ENCODE data around the gene RASGEF1C.

GRCh38 chr5:180141068-180141660 lies 67.8 kb downstream of the RASGEF1C start:
- TF ChIP-seq CTCF (IDR thresholded peaks at IDR 0.05), result no peak
- no peak for TF ChIP-seq POLR2A (IDR thresholded peaks at IDR 0.05)

Measured in lower leg skin (tissue), 3 donors.